Measurements from ENCODE around the gene NKD2. TPM values are rescaled to one million over a fixed set of nuclear protein-coding genes. Genes with fewer than 3 reads are reported as not detected.
"Not testable (repeated sequence)": the region's sequence is repeated elsewhere in the genome, so short reads cannot be mapped to it uniquely, and the experiment has no call there.

The NKD2 gene
- total RNA-seq, 2 experiments from 2014 or later: 3.6 to 3.7 TPM

- Mint-ChIP-seq H3K4me1 (no peaks in the 10 kb centered on the region), H3K27me3 (no peaks in the 10 kb centered on the region), H3K9me3 (no peaks in the 10 kb centered on the region), H3K27ac (no peak overlapping the region), H3K36me3 (ENCODE audit: low read depth) (no peaks in the 10 kb centered on the region), H3K4me3 (no peak overlapping the region)
- no peak for DNase-seq
- ChIA-PET POLR2A (no interaction called here), CTCF (no interaction called here)
Observed at GRCh38 chr5:1060535-1060981, 52.0 kb downstream of the NKD2 start.

- H3K36me3 Mint-ChIP-seq (ENCODE audit: low read depth); CTCF ChIA-PET; H3K9me3 Mint-ChIP-seq; POLR2A ChIA-PET; H3K4me1 Mint-ChIP-seq; H3K4me3 Mint-ChIP-seq; DNase-seq; H3K27ac Mint-ChIP-seq; H3K27me3 Mint-ChIP-seq: not testable (repeated sequence)
Observed at GRCh38 chr5:1061292-1061691, 52.7 kb downstream of the NKD2 start.

GRCh38 chr5:1061916-1062315 is 53.3 kb downstream of the NKD2 start:
- no peaks in the 10 kb centered on the region for H3K9me3 Mint-ChIP-seq
- no peak overlapping the region for H3K4me3 Mint-ChIP-seq
- H3K36me3 Mint-ChIP-seq (ENCODE audit: low read depth): no peaks in the 10 kb centered on the region
- DNase-seq: no peak
- H3K27me3 Mint-ChIP-seq: no peaks in the 10 kb centered on the region
- CTCF ChIA-PET: no interaction called here
- H3K27ac Mint-ChIP-seq: no peak overlapping the region
- H3K4me1 Mint-ChIP-seq: no peaks in the 10 kb centered on the region
- POLR2A ChIA-PET: no interaction called here

GRCh38 chr5:1062761-1063568 is 54.4 kb downstream of the NKD2 start:
- ChIA-PET POLR2A (no interaction called here), CTCF (no interaction called here)
- Mint-ChIP-seq H3K27me3 (no peaks in the 10 kb centered on the region), H3K9me3 (no peaks in the 10 kb centered on the region), H3K4me1 (no peaks in the 10 kb centered on the region), H3K36me3 (ENCODE audit: low read depth) (no peaks in the 10 kb centered on the region), H3K4me3 (no peak overlapping the region), H3K27ac (no peak overlapping the region)
- DNase-seq: no peak

- POLR2A ChIA-PET: no interaction called here
- Mint-ChIP-seq H3K9me3 (no peaks in the 10 kb centered on the region), H3K4me1 (no peaks in the 10 kb centered on the region), H3K4me3 (no peak overlapping the region), H3K27me3 (no peaks in the 10 kb centered on the region), H3K36me3 (ENCODE audit: low read depth) (no peaks in the 10 kb centered on the region), H3K27ac (no peak overlapping the region)
- CTCF ChIA-PET: no interaction called here
- no peak for DNase-seq
Observed at GRCh38 chr5:1063661-1064382, 55.2 kb downstream of the NKD2 start.

GRCh38 chr5:1064383-1065142 is 56.0 kb downstream of the NKD2 start:
- CTCF ChIA-PET: no interaction called here
- H3K27ac Mint-ChIP-seq: no peak overlapping the region

GRCh38 chr5:1065143-1065750 is 56.6 kb downstream of the NKD2 start:
- no peaks in the 10 kb centered on the region for H3K4me1 Mint-ChIP-seq
- DNase-seq: no peak
- no peaks in the 10 kb centered on the region for H3K9me3 Mint-ChIP-seq
- H3K27ac Mint-ChIP-seq: no peak overlapping the region
- H3K4me3 Mint-ChIP-seq: no peak overlapping the region
- H3K27me3 Mint-ChIP-seq: no peaks in the 10 kb centered on the region
- CTCF ChIA-PET: no interaction called here
- H3K36me3 Mint-ChIP-seq (ENCODE audit: low read depth): no peaks in the 10 kb centered on the region
- POLR2A ChIA-PET: no interaction called here

More at GRCh38 chr5:1064383-1065142, 56.0 kb downstream of the NKD2 start:
- no peak overlapping the region for H3K4me3 Mint-ChIP-seq
- H3K36me3 Mint-ChIP-seq (ENCODE audit: low read depth): no peaks in the 10 kb centered on the region
- no peaks in the 10 kb centered on the region for H3K9me3 Mint-ChIP-seq
- H3K27me3 Mint-ChIP-seq: no peaks in the 10 kb centered on the region
- H3K4me1 Mint-ChIP-seq: no peaks in the 10 kb centered on the region
- POLR2A ChIA-PET: no interaction called here
- no peak for DNase-seq

GRCh38 chr5:1065891-1066650 is 57.5 kb downstream of the NKD2 start:
- Mint-ChIP-seq H3K27me3 (no peaks in the 10 kb centered on the region), H3K9me3 (no peaks in the 10 kb centered on the region), H3K27ac (no peak overlapping the region), H3K36me3 (ENCODE audit: low read depth) (no peaks in the 10 kb centered on the region), H3K4me1 (no peaks in the 10 kb centered on the region), H3K4me3 (no peak overlapping the region)
- DNase-seq: no peak
- CTCF ChIA-PET: no interaction called here
- POLR2A ChIA-PET: no interaction called here

- H3K27ac Mint-ChIP-seq: no peak overlapping the region
- DNase-seq: no peak
- H3K27me3 Mint-ChIP-seq: no peaks in the 10 kb centered on the region
- no peaks in the 10 kb centered on the region for H3K9me3 Mint-ChIP-seq
- POLR2A ChIA-PET: no interaction called here
- no peaks in the 10 kb centered on the region for H3K36me3 Mint-ChIP-seq (ENCODE audit: low read depth)
- H3K4me1 Mint-ChIP-seq: no peaks in the 10 kb centered on the region
- no peak overlapping the region for H3K4me3 Mint-ChIP-seq
- CTCF ChIA-PET: no interaction called here
Observed at GRCh38 chr5:1066676-1067075, 58.1 kb downstream of the NKD2 start.

GRCh38 chr5:1067141-1068121 is 58.8 kb downstream of the NKD2 start:
- no peaks in the 10 kb centered on the region for H3K4me1 Mint-ChIP-seq
- H3K9me3 Mint-ChIP-seq: no peaks in the 10 kb centered on the region
- CTCF ChIA-PET: no interaction called here
- H3K4me3 Mint-ChIP-seq: no peak overlapping the region
- H3K36me3 Mint-ChIP-seq (ENCODE audit: low read depth): no peaks in the 10 kb centered on the region
- H3K27me3 Mint-ChIP-seq: no peaks in the 10 kb centered on the region
- POLR2A ChIA-PET: no interaction called here
- no peak for DNase-seq
- H3K27ac Mint-ChIP-seq: no peak overlapping the region

- Mint-ChIP-seq H3K9me3 (no peaks in the 10 kb centered on the region), H3K4me3 (no peak overlapping the region), H3K36me3 (ENCODE audit: low read depth) (no peaks in the 10 kb centered on the region), H3K27ac (no peak overlapping the region), H3K27me3 (no peaks in the 10 kb centered on the region), H3K4me1 (no peaks in the 10 kb centered on the region)
- ChIA-PET POLR2A (no interaction called here), CTCF (no interaction called here)
- no peak for DNase-seq
Observed at GRCh38 chr5:1068204-1068894, 59.7 kb downstream of the NKD2 start.
